GM12873 (cell line): ENCODE data around the gene SIRT3.

ENCODE experiments used
- TF ChIP-seq, protein P1 (sequence below): IDR thresholded peaks from 2 replicates; pipeline ENCODE4 v1.5.1; 2012; ENCODE audit warnings: low read depth, mild to moderate bottlenecking, moderate library complexity, low read length, control low read depth; ENCODE audit not compliant: insufficient read depth; ENCODE audit errors: missing control alignments

The SIRT3 gene

DNA sequence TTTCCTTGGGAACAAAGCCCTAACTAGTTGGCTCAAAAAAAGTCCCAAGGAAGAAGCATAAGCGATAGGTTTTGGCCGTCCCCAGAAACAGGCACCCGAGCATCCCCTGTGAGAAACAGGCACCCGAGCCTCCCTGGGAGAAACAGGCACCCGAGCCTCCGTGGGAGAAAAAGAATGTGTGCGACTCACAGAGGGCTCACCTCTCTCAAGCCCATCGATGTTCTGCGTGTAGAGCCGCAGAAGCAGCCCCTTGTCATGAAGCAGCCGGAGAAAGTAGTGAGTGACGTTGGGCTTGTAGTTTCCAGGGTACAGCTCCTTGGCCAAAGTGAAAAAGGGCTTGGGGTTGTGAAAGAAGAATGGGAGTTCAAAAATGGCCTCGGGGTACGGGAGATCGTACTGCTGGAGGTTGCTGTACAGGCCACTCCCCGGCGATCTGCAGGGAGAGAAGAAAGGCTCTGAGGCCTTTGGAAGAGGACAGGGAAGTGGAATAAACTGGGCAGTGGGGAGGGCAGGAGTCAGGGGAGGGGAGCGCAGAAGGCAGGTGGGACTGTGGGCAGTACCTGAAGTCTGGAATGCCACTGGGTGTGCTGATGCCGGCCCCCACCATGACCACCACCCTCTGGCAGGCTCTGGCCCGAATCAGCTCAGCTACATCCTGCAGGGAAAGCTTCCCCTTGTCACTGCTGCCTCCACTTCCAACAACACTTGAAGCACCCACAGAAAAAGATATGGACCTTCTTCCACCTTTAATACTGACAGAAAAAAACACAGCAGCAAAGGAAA lies 3.2 kb downstream of the SIRT3 start:
- TF ChIP-seq, protein P1, sequence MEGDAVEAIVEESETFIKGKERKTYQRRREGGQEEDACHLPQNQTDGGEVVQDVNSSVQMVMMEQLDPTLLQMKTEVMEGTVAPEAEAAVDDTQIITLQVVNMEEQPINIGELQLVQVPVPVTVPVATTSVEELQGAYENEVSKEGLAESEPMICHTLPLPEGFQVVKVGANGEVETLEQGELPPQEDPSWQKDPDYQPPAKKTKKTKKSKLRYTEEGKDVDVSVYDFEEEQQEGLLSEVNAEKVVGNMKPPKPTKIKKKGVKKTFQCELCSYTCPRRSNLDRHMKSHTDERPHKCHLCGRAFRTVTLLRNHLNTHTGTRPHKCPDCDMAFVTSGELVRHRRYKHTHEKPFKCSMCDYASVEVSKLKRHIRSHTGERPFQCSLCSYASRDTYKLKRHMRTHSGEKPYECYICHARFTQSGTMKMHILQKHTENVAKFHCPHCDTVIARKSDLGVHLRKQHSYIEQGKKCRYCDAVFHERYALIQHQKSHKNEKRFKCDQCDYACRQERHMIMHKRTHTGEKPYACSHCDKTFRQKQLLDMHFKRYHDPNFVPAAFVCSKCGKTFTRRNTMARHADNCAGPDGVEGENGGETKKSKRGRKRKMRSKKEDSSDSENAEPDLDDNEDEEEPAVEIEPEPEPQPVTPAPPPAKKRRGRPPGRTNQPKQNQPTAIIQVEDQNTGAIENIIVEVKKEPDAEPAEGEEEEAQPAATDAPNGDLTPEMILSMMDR = no peak

DNA sequence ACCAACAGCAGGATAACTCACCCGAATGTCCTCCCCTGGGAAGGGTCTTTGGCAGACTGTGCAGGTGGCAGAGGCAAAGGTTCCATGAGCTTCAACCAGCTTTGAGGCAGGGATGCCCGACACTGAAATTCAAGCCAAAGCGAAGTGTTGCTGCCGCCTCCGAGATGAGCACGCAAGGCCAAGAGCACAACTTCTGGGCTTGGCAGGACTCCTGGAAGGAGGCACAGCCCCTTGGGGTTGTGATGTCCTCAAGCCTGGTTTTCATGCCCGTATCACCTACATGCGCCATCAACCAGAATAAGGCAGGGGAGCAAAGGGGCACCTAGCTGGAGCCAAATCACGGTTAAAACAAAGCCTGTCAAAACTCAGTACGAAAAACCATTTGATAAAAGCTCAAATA lies 5.7 kb downstream of the SIRT3 start:
- TF ChIP-seq, protein P1 = no peak

DNA sequence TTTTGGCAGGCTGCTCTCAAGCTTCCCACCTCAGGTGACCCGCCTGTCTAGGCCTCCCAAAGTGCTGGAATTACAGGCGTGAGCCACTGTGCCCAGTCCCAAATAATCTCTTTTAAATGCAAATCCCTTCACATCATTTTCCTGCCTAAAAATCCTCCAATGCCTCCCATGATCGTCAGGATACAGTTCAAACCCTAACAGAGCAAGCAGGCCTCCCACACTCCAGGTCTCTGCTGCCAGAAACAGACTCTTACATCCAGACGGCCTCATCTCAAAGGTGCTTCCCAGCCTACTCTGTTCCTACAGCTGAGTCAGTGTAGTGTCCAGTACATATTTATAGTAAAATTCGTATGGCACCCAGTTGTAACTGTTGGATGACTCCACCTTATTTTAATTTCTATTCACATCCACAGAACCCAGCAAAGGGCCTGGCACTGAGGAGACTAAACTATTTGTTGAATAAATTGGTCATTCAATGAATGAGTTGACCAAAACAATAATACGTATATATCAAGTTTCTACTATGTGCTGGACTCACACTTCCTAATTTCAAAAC lies 8.2 kb downstream of the SIRT3 start:
- TF ChIP-seq, protein P1 = no peak

DNA sequence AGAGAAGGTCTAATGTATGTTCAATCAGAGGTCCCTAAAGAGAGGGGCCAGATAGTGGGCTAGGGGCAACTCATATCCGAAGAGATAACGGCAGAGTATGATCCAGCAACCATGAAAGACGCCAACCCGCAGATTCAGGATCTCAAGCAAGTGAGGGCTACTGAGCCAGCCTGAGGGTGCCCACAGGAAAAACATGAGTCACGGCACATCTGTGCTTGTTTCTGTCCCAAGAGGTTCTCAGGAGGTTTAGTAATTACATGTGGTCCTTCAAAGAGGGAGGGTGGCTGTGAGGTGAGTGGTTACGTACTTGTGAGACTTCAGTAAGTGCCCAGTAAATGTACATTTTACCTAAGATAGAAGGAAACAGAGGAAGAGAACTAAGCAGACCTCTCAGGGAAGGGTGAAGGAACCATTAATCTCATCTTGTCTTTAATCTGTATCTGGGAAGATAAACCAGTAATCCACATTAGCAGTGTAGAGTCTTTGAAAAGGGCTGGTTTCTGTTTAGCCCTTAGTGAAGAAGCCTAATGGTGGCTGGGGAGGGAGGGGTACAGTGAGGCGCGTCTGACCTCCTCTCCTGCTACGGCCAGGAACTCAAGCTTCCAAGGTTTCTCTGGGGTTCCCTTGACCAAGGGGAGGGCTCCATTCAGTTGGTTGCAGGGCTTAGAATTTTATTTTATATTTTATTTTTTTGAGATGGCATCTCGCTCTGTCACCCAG lies 10.2 kb downstream of the SIRT3 start:
- TF ChIP-seq, protein P1 = no peak

DNA sequence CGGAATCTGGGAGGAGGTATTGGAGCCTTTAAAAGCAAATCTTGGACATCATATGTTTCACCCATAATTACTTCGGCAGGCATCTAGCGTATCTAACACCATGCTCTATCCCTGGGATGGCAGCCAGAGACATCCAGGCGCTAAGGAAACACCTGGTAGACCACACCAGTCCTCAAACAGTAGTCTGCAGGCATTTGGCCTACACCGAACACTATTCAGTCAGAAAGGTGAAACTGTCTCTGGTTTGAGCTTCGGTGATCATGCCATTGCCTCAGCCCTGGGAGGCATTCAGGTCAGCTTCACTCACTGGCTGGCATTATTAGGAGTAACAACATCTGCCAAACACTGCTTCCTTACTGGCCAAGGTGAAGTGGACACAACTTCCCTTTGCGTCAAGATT lies 11.7 kb downstream of the SIRT3 start:
- TF ChIP-seq, protein P1 = no peak

DNA sequence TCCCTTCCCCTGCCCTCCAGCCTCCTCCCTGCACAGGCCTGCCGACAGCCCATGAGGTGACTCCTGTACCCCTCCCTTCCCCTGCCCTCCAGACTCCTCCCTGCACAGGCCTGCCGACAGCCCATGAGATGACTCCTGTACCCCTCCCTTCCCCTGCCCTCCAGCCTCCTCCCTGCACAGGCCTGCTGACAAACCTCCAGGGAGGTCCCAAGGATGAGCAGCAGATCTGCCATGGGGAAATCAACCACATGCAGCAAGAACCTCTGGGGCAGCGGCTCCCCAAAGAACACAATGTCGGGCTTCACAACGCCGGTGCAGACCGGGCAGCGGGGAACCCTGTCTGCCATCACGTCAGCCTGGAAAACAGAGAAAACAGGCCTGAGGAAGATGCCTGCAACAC lies 12.3 kb downstream of the SIRT3 start:
- TF ChIP-seq, protein P1 = no peak
